ENCODE results near the gene MMP19.

Gene MMP19

GRCh38 chr12:55818140-55818728, 24.5 kb downstream of the MMP19 start:
- Histone ChIP-seq H3K4me2 (ENCODE audit: low read length) (peak overlapping the region; percentile 100), H3K9me3 (ENCODE audit: low read length) (no peaks in the 10 kb centered on the region), H3F3A (ENCODE audit: insufficient read depth, low read length) (no peaks in the 10 kb centered on the region), H3K9me2 (ENCODE audit: low read depth, low read length) (no peaks in the 10 kb centered on the region), H4K20me1 (ENCODE audit: insufficient read depth, low read length) (no peaks in the 10 kb centered on the region), H3K4me1 (ENCODE audit: insufficient read depth, low read length, severe bottlenecking) (peaks cover 30% of the 10 kb centered on the region), H3K36me3 (ENCODE audit: insufficient read depth, low read length) (peaks cover 83% of the 10 kb centered on the region), H3K4me3 (ENCODE audit: low read depth, low read length, poor library complexity, severe bottlenecking) (peak overlapping the region; percentile 98), H3K27ac (ENCODE audit: low read depth, low read length, poor library complexity, severe bottlenecking) (peak overlapping the region; percentile 11), H2AFZ (ENCODE audit: low read length) (no peak overlapping the region), H3K27me3 (ENCODE audit: insufficient read depth, low read length) (no peaks in the 10 kb centered on the region), H3K79me2 (ENCODE audit: insufficient read depth, low read length) (peaks cover 49% of the 10 kb centered on the region), H3K9ac (ENCODE audit: low read length) (peak overlapping the region; percentile 97)
- no peak for TF ChIP-seq EZH2 (IDR thresholded peaks at IDR 0.05; ENCODE audit: borderline replicate concordance, low read length)
- TF ChIP-seq CTCF (IDR thresholded peaks at IDR 0.05; ENCODE audit: low read length): no peak

- Histone ChIP-seq H3K4me3 (ENCODE audit: low read depth, low read length, poor library complexity, severe bottlenecking) (peak within 1 kb of the TSS; percentile 98), H3K79me2 (ENCODE audit: insufficient read depth, low read length) (peaks cover 56% of the 10 kb centered on the region), H3F3A (ENCODE audit: insufficient read depth, low read length) (no peaks in the 10 kb centered on the region), H3K36me3 (ENCODE audit: insufficient read depth, low read length) (peaks cover 83% of the 10 kb centered on the region), H3K27ac (ENCODE audit: low read depth, low read length, poor library complexity, severe bottlenecking) (peak within 1 kb of the TSS; percentile 66), H3K9me2 (ENCODE audit: low read depth, low read length) (no peaks in the 10 kb centered on the region), H3K4me2 (ENCODE audit: low read length) (peak within 1 kb of the TSS; percentile 100), H3K27me3 (ENCODE audit: insufficient read depth, low read length) (no peaks in the 10 kb centered on the region), H2AFZ (ENCODE audit: low read length) (peak within 1 kb of the TSS; percentile 29; the same call in 1 of the 2 replicates), H3K9ac (ENCODE audit: low read length) (peak within 1 kb of the TSS; percentile 99), H4K20me1 (ENCODE audit: insufficient read depth, low read length) (no peaks in the 10 kb centered on the region), H3K4me1 (ENCODE audit: insufficient read depth, low read length, severe bottlenecking) (peaks cover 30% of the 10 kb centered on the region), H3K9me3 (ENCODE audit: low read length) (no peaks in the 10 kb centered on the region)
- TF ChIP-seq CTCF (IDR thresholded peaks at IDR 0.05; ENCODE audit: low read length): no peak
- no peak for TF ChIP-seq EZH2 (IDR thresholded peaks at IDR 0.05; ENCODE audit: borderline replicate concordance, low read length)
Observed at GRCh38 chr12:55817345-55818139, 25.2 kb downstream of the MMP19 start, which contains the start of the genes ORMDL2 and SARNP. ORMDL2 (plus strand) TSS chr12:55818041; CDS start chr12:55819000, 959 bp downstream. SARNP (minus strand) TSS chr12:55817724; CDS start chr12:55817701, 23 bp downstream.

- Histone ChIP-seq H3F3A (ENCODE audit: insufficient read depth, low read length) (no peaks in the 10 kb centered on the region), H3K79me2 (ENCODE audit: insufficient read depth, low read length) (peaks cover 62% of the 10 kb centered on the region), H3K9me3 (ENCODE audit: low read length) (no peaks in the 10 kb centered on the region), H3K36me3 (ENCODE audit: insufficient read depth, low read length) (peaks cover 83% of the 10 kb centered on the region), H3K9me2 (ENCODE audit: low read depth, low read length) (no peaks in the 10 kb centered on the region), H2AFZ (ENCODE audit: low read length) (peak overlapping the region; percentile 29; the same call in 1 of the 2 replicates), H3K4me1 (ENCODE audit: insufficient read depth, low read length, severe bottlenecking) (peaks cover 30% of the 10 kb centered on the region), H3K4me2 (ENCODE audit: low read length) (peak overlapping the region; percentile 86), H3K27ac (ENCODE audit: low read depth, low read length, poor library complexity, severe bottlenecking) (peak overlapping the region; percentile 66), H4K20me1 (ENCODE audit: insufficient read depth, low read length) (no peaks in the 10 kb centered on the region), H3K9ac (ENCODE audit: low read length) (peak overlapping the region; percentile 99), H3K4me3 (ENCODE audit: low read depth, low read length, poor library complexity, severe bottlenecking) (peak overlapping the region; percentile 98), H3K27me3 (ENCODE audit: insufficient read depth, low read length) (no peaks in the 10 kb centered on the region)
- TF ChIP-seq EZH2 (IDR thresholded peaks at IDR 0.05; ENCODE audit: borderline replicate concordance, low read length) (no peak), CTCF (IDR thresholded peaks at IDR 0.05; ENCODE audit: low read length) (no peak)
Observed at GRCh38 chr12:55816881-55817344, 25.8 kb downstream of the MMP19 start.
